HG03558 (cell line): ENCODE results near the gene CSKMT.
"Not testable (repeated sequence)": the region's sequence is repeated elsewhere in the genome, so short reads cannot be mapped to it uniquely, and the experiment has no call there.

Source experiments
- ATAC-seq: cut with Tn5 transposase; IDR thresholded peaks from one replicate; pipeline ENCODE4 v1.9.1; 2021; ENCODE audit warnings: moderate number of reproducible peaks; ENCODE audit not compliant: unreplicated experiment; ENCODE audit errors: extremely low read depth

CSKMT gene

GRCh38 chr11:62652161-62653006 lies 12.7 kb upstream of the CSKMT start:
- ATAC-seq: no peak

DNA sequence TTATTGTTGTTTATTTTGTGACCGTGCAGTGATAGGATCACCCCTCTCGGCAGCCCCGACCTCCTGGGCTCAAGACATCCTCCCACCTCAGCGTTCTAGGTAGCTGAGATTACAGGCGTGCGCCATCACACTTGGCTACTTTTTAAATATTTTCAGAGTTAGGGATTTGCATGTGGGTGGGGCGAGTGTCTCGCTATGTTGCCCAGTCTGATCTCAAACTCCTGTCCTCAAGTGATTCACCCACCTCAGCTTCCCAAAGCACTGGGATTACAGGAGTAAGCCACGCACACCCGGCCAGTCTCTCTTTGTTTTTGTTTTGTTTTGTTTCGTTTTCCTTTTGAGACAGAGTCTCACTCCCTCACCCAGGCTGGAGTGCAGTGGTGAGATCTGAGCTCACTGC lies 10.8 kb upstream of the CSKMT start:
- ATAC-seq: no peak

DNA sequence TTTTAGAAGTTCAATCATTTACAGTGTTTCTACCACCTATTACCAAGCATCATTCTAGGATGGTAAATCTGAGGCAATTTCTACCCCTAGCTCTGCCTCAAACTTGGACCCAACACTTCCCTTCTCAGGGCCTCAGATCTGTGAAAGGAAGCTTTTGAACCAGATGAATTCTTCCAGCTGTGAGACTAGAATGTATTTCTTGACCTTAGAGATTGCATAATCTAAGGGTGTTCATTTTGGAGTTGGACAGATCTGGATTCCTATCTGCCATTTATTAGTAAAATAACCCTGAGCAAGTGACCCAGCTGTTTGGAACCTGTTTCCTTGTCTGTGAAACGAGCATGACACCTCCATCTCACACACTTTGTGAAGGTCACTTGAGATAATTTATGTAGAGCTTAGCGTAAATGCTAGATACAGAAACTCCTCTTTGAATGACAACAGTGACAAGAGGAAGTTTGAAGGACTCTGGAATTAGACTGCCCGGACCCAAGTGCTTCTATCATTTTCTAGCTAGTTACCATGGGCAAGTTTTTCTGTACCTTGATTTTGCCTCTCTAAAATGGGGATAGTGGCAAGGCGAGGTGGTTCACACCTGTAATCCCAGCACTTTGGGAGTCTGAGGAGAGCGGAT lies 8.2 kb upstream of the CSKMT start:
- ATAC-seq: no peak

DNA sequence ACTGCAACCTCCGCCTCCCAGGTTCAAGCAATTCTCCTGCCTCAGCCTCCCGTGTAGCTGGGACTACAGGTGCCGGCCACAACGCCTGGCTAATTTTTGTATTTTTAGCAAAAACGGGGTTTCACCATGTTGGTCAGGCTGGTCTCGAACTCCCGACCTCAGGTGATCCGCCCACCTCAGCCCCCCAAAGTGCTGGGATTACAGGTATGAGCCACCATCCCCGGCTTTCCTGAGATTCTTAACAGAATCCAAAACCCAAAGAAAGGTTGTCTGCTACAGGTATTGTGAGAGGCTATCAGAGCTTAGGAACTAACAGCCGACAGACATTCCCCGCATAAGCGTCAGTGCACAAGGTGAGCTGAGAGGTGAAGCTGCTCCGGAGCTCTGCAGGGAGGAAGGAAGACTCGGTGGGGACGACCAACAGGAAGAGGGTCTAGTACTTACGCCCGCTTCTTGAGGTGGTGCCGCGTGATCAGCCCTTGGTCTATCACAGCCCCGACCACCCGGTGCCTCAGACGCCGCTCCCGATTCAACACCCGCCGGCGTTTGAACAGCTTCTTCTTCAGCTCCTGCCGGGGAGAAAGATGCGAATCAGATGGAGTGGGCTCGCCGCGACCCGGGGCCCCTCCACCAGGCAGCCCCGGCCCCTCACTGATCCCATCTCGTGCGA lies 572 bp upstream of the CSKMT start:
- no peak for ATAC-seq

- peak; percentile 17 for ATAC-seq
These were observed 617 bp downstream of the CSKMT start for GRCh38 chr11:62665599-62666258.

DNA sequence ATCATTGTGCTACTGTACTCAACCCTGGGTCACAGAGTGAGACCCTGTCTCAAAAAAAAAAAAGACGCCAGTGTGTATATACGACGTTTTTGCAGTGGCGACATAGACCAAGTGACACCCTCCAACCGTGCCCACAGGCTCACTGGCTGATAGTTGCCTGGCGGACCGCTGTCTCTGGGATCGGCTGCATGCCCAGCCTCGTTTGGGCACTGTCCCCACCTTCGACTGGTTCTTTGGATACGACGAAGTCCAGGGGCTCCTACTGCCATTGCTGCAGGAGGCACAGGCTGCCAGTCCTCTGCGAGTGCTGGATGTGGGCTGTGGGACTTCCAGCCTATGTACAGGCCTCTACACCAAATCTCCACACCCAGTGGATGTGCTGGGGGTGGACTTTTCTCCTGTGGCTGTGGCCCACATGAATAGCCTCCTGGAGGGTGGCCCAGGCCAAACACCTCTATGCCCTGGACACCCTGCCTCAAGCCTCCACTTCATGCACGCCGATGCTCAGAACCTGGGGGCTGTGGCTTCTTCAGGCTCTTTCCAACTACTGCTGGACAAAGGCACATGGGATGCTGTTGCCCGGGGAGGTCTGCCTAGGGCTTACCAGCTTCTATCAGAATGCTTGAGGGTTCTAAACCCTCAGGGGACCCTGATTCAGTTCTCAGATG lies 1.3 kb downstream of the CSKMT start:
- ATAC-seq: no peak

DNA sequence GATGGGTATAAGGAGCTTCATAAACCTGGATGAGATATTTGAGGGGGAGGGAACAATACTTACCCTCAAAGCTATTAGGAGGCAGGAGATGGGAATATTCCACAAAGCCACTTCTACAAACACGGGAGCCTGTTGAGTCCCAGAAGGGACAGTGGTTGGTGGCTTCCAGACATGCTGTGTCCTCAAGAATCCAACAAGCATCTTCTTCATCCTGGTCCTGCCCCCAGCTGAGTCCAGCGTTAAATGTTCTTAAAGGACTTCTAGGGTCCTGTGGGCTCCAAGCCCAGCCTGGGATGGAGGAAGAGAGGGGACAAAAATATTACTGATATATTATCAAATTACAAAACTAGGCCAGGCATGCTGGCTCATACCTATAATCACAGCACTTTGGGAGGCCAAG lies 2.3 kb downstream of the CSKMT start:
- no peak for ATAC-seq

- no peak for ATAC-seq
These were observed 4.5 kb downstream of the CSKMT start for GRCh38 chr11:62669420-62670161.

- no peak for ATAC-seq
These were observed 6.1 kb downstream of the CSKMT start for GRCh38 chr11:62671236-62671607.

DNA sequence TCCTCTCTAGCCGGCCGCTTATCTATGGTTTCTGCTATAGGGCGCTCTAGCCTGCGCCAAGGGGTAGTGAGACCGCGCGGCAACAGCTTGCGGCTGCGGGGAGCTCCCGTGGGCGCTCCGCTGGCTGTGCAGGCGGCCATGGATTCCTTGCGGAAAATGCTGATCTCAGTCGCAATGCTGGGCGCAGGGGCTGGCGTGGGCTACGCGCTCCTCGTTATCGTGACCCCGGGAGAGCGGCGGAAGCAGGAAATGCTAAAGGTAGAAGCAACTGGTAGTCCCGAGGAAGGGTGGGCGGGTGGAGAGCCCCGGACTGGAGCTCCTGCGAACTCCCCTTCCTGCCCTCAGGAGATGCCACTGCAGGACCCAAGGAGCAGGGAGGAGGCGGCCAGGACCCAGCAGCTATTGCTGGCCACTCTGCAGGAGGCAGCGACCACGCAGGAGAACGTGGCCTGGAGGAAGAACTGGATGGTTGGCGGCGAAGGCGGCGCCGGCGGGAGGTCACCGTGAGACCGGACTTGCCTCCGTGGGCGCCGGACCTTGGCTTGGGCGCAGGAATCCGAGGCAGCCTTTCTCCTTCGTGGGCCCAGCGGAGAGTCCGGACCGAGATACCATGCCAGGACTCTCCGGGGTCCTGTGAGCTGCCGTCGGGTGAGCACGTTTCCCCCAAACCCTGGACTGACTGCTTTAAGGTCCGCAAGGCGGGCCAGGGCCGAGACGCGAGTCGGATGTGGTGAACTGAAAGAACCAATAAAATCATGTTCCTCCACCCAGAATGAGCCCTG lies 6.7 kb downstream of the CSKMT start, which contains the start of the genes LBHD1 and UQCC3:
TSS of gene LBHD1 (minus strand) at position 660 of the 782 bp plus-strand sequence. CDS start 2,236 bp downstream, outside the sequence.
TSS of gene UQCC3 (plus strand) at position 66 of the 782 bp plus-strand sequence. CDS start at position 139, 73 bp downstream.
- ATAC-seq: no peak

DNA sequence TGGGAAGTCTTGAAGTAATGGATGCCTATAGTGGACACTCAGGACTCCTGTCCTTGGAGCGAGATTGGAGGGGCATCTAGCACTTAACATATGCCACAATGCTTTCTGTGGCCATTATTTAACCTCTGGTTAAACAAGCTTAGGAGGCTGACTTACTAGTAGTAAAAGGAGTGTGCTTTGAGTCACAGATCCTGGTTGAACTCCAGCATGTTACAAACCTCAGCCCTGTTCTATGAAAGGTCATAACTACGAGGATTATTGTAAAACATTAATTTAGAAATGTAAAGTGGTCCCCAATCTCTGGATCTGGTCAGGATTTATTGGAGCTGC lies 8.0 kb downstream of the CSKMT start:
- no peak for ATAC-seq

- not testable (repeated sequence) for ATAC-seq
These were observed 10.3 kb downstream of the CSKMT start for GRCh38 chr11:62675415-62675814.

DNA sequence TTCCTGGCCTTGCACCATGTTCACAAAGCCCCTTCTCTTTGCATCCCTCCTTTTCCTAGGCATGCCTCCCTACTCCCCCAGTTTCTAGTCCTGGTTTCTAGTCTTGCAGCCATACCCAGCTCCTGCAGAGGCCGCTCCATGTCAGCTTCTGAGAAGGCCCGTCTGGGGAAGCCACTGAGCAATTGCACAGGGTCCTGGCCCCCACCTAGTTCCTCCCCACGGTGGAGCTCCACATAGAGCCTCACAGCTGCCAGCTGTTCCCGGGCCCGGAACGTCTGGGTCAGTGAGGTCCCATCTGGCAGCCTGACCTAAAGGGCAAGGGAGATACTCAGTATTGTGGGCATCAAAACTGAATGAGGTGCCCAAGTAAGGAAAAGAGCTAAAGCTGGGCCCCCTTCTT lies 11.6 kb downstream of the CSKMT start:
- no peak for ATAC-seq

DNA sequence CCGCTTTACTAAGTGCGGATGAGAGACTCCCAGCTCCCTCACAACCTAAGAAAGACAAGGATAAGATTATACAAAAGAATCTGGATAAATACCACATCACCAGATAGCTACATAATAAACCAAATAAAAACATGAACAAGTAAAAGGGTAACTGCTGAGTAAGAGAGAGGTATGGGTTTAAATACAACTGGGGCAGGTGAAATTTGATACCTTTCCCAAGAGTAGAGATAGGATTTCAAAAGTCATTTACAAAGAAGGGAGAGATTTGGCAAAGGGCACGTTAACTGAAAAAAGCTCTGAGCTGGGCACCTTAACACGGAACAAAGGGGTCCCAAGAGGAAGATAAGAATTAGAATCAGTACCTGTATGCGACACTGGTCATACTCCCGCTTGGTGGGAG lies 12.0 kb downstream of the CSKMT start:
- no peak for ATAC-seq

DNA sequence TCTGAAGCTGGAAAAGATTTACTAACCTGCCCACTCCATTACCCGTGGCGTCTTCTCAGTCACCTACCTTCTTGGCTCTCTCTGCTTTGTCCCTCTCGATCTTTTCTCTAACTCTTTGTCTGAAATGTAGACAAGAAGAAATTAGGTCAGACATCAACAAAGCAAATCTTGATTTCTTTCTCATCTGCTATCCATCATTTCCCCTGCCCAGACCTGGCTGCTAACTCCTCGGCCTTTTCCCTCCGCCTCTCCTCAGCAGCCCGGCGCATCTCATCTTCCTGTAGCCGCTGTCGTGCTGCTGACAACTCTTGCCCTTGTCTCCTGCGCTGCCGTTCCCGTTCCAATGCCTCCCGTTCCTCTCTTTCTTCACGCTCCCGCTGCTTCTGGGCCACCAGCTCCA lies 12.6 kb downstream of the CSKMT start:
- no peak for ATAC-seq

GRCh38 chr11:62678433-62678769 lies 13.3 kb downstream of the CSKMT start:
- ATAC-seq: no peak

DNA sequence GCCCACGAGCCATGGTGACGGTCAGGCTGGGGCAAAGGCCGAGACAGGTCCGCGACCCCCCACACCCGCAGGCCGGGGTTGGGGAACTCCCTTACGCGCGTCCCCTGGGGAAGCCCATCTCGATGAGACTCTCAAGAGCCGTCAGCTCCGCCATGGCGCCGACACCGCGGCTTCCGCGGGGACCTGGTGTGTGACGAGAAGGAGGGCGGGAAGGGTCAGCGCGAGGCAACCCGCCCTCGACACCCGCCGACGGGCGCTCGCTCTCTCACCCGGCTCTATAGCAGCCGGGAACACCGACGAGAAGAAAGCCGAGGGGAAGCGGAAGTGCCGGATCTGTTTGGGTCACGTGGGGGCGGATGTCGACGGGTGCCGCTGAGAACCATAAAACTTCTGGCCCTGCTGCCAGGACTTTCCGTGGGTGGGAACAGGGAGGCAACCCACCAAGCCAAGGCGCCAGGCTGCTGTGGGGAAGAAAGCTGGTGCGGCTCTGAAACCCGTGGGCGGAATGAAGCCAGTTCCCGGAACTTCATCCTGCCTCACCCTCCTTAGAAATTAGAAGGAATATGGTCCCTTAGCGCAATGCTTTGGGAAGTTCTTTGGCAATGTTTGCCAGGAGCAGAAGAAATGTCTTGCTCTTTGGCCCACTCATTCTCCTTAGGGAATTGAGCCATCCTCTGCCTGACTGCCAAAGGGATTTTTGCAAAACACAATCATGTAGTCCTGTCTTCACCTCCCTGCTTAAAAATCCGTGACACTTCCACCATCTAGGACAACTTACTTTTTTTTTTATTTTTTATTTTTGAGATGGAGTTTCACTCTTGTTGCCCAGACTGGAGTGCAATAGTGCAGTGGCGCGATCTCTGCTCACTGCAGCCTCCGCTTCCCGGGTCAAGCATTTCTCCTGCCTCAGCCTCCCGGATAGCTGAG lies 13.9 kb downstream of the CSKMT start, which contains the start of gene UBXN1:
TSS of gene UBXN1 (minus strand) at position 304 of the 927 bp plus-strand sequence. CDS start at position 154, 150 bp downstream.
- ATAC-seq: no peak

DNA sequence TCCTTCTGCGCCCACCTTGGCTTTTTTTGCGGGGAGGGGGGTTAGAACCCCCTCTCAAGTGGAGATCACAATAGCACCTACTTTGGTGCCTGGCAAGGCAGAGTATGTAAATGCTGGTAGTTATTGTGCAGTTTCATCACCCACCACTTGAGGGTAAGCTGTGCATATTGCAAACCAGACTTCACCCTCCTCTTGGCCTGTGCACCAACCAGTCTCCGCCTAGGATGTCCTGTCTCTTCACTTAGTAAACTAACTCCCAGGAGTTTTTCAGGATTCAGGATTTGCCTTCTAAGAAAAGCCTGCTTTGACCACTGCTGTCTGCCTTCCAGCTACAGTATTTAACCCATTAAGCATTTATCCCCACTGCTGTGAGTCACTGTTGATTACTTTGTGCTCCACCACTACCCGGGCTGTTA lies 15.7 kb downstream of the CSKMT start:
- no peak for ATAC-seq
